HEK293T (cell line): ENCODE results near the gene RBMS1.

Experiments
- CTCF ChIA-PET: fragments of 350-600 bp; formaldehyde crosslinking; extraction: SDS; loops from one replicate; lab custom pipeline; 2021; ENCODE audit warnings: antibody characterized with exemption, inconsistent platforms; lab: Yijun Ruan, JAX
- POLR2A ChIA-PET: fragments of 350-600 bp; formaldehyde crosslinking; extraction: SDS; loops from one replicate; lab custom pipeline; 2020; ENCODE audit warnings: antibody characterized with exemption, inconsistent platforms; lab: Yijun Ruan, JAX
- DNase-seq: peaks from one replicate; pipeline ENCODE4 v3.0.0; 2012; ENCODE audit warnings: mixed read lengths; ENCODE audit errors: extremely low spot score
- ARNT ChIP-seq: fragments of 450-650 bp; IDR thresholded peaks from 2 replicates; pipeline ENCODE4 v1.6.1; 2017; ENCODE audit warnings: mild to moderate bottlenecking
- BHLHE40 ChIP-seq: fragments of 450-650 bp; IDR thresholded peaks from 2 replicates; pipeline ENCODE4 v1.6.1; 2016; ENCODE audit warnings: mild to moderate bottlenecking, moderate library complexity, borderline replicate concordance
- CTBP1 ChIP-seq: fragments of 450-650 bp; IDR thresholded peaks from 2 replicates; pipeline ENCODE4 v1.6.1; 2016; ENCODE audit warnings: borderline replicate concordance
- ELF4 ChIP-seq: fragments of 450-650 bp; IDR thresholded peaks from 2 replicates; pipeline ENCODE4 v1.6.1; 2017; ENCODE audit warnings: antibody characterized with exemption
- FOXA1 ChIP-seq: fragments of 450-650 bp; IDR thresholded peaks from 2 replicates; pipeline ENCODE4 v1.6.1; 2016; ENCODE audit warnings: mild to moderate bottlenecking
- FOXK2 ChIP-seq: fragments of 450-650 bp; IDR thresholded peaks from 2 replicates; pipeline ENCODE4 v1.6.1; 2016; ENCODE audit warnings: mild to moderate bottlenecking
- FOXM1 ChIP-seq: fragments of 450-650 bp; IDR thresholded peaks from 2 replicates; pipeline ENCODE4 v1.6.1; 2017; ENCODE audit warnings: mild to moderate bottlenecking, borderline replicate concordance
- HDGF ChIP-seq: fragments of 450-650 bp; IDR thresholded peaks from 2 replicates; pipeline ENCODE4 v1.6.1; 2017; ENCODE audit warnings: antibody characterized with exemption, borderline replicate concordance
- L3MBTL2 ChIP-seq: fragments of 450-650 bp; conservative IDR thresholded peaks from 2 replicates; pipeline ENCODE4 v1.6.1; 2016; ENCODE audit warnings: mild to moderate bottlenecking
- LEF1 ChIP-seq: fragments of 450-650 bp; IDR thresholded peaks from 2 replicates; pipeline ENCODE4 v1.6.1; 2017; ENCODE audit warnings: mild to moderate bottlenecking, borderline replicate concordance
- NFRKB ChIP-seq: fragments of 450-650 bp; IDR thresholded peaks from 2 replicates; pipeline ENCODE4 v1.6.1; 2016; ENCODE audit warnings: mild to moderate bottlenecking, moderate library complexity
- SP1 ChIP-seq: fragments of 450-650 bp; IDR thresholded peaks from 2 replicates; pipeline ENCODE4 v1.6.1; 2017
- SUZ12 ChIP-seq: fragments of 450-650 bp; IDR thresholded peaks from 2 replicates; pipeline ENCODE4 v1.6.1; 2016; ENCODE audit warnings: mild to moderate bottlenecking
- TARDBP ChIP-seq: fragments of 450-650 bp; IDR thresholded peaks from 2 replicates; pipeline ENCODE4 v1.6.1; 2016
- ZNF384 ChIP-seq: fragments of 450-650 bp; IDR thresholded peaks from 2 replicates; pipeline ENCODE4 v1.6.1; 2016
- TF ChIP-seq, protein P1 (sequence below): fragments of 450-650 bp; IDR thresholded peaks from 2 replicates; pipeline ENCODE4 v1.6.1; 2016

The RBMS1 gene

DNA sequence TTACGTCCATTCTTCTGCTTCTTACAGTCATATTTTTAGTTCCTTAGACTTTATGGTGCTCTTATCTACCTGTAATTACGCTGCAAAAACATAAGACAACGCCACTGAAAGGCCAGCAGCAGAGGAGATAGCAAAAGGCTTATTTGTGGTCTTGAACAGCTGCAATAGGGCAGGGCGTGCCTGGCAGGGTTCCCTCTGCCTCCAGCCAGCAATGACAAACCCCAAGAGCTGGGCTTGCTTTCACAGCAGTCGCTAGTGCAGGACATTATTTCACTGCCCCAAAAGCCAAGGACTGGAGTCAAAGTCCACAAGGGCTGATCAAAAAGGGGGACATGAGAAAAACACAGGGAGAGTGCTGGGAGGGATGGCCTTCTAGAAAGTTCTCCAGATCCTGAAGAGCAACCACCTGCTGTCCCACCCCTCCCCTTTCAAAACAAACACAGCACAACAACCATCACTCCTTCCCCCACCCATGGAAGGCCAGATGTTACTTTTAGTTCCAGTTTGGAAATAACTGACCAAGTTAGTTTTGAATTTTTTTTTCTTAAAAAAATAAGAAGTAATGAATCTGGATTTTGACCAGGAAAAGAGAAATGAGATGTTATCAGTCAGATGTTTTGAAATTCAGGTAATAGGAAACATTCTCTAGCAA is 127.8 kb downstream of the RBMS1 start:
- DNase-seq = no peak
- no peak for TF ChIP-seq FOXK2
- no peak for TF ChIP-seq ZNF384
- TF ChIP-seq HDGF = no peak
- TF ChIP-seq, protein P1, sequence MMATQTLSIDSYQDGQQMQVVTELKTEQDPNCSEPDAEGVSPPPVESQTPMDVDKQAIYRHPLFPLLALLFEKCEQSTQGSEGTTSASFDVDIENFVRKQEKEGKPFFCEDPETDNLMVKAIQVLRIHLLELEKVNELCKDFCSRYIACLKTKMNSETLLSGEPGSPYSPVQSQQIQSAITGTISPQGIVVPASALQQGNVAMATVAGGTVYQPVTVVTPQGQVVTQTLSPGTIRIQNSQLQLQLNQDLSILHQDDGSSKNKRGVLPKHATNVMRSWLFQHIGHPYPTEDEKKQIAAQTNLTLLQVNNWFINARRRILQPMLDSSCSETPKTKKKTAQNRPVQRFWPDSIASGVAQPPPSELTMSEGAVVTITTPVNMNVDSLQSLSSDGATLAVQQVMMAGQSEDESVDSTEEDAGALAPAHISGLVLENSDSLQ = no peak
- no peak for TF ChIP-seq FOXM1
- no peak for TF ChIP-seq TARDBP
- TF ChIP-seq FOXA1 = no peak
- TF ChIP-seq SP1 = no peak
- TF ChIP-seq BHLHE40 = no peak
- TF ChIP-seq CTBP1 = no peak
- no peak for TF ChIP-seq LEF1
- no peak for TF ChIP-seq L3MBTL2
- no peak for TF ChIP-seq NFRKB
- TF ChIP-seq ARNT = no peak
- no peak for TF ChIP-seq SUZ12
- no peak for TF ChIP-seq ELF4
- ChIA-PET POLR2A (no interaction called here), CTCF (interaction anchor here (0.7 kb wide), 1 partner anchor 171 kb away, joined by 3 read pairs; no protein-coding TSS in a partner anchor)

DNA sequence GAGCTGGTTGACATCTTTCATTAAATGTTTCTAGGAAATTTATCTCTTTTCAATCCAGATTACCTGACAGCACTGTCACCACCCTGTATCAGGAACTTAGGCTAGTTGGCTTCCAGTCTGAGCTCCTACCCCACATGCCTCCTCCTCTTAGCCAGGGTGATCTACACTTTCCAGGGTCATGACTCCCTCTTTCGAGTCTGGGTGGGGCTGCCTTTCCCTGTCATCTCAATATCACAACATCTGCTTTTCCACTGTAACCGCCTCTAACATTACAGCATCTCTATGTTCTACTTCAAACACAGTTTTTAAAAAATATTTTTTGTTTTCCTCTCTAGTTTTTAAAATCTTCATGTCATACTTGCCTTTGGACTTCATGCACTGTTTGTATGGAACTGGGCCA is 129.2 kb downstream of the RBMS1 start:
- no peak for DNase-seq
- ChIA-PET CTCF (no interaction called here), POLR2A (no interaction called here)
- TF ChIP-seq L3MBTL2 = no peak
- no peak for TF ChIP-seq FOXK2
- no peak for TF ChIP-seq HDGF
- TF ChIP-seq SP1 = no peak
- no peak for TF ChIP-seq LEF1
- no peak for TF ChIP-seq ZNF384
- TF ChIP-seq CTBP1 = no peak
- TF ChIP-seq ELF4 = no peak
- no peak for TF ChIP-seq BHLHE40
- TF ChIP-seq, protein P1 = no peak
- no peak for TF ChIP-seq FOXM1
- no peak for TF ChIP-seq ARNT

DNA sequence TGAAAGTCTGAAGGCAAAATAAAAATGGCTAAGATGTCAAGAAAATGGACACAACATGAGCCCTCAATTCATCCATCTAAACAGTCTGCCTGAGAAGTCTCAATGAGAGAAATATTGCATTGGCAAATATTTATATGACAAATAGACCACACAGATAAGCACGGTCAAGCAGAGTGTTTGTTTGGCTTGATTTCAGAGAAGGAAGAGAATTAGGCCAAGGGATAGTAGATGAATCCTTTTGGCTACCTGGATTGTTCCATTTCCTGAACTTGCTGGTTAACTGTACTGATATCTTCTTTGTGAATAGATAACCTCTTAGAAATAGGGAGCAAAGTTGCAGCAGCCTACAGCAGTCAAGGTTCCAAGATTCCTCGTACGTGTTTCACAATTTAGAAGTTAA is 129.6 kb downstream of the RBMS1 start:
- DNase-seq = no peak
- TF ChIP-seq ELF4 = no peak
- TF ChIP-seq SP1 = no peak
- no peak for TF ChIP-seq ZNF384
- TF ChIP-seq HDGF = no peak
- no peak for TF ChIP-seq SUZ12
- no peak for TF ChIP-seq L3MBTL2
- TF ChIP-seq TARDBP = no peak
- no peak for TF ChIP-seq FOXM1
- TF ChIP-seq CTBP1 = no peak
- TF ChIP-seq ARNT = no peak
- POLR2A ChIA-PET = no interaction called here
- CTCF ChIA-PET = no interaction called here

DNA sequence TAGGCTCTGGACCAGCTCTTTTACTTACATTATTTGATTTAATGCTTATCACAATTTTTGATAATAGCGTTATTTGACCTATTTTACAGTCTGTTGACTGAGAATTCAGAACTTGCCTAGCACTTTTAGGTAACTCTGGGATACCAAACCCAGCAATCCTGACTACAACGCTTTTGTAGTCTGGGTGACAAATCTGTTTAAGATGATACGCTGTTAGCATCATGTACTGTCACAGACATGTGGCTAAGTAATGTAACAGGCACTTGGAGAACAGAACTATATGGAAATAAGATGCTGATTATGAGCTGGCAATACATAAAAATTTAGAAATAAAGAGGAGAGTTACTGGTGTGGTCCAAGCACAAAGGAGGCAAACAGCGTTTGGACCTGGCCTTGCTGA is 130.6 kb downstream of the RBMS1 start:
- no peak for DNase-seq
- CTCF ChIA-PET = interaction anchor here (0.5 to 0.6 kb wide), 2 partner anchors 40 to 1171 kb away, joined by 3 read pairs; no protein-coding TSS in a partner anchor
- POLR2A ChIA-PET = no interaction called here
- no peak for TF ChIP-seq NFRKB
- TF ChIP-seq ZNF384 = no peak
- TF ChIP-seq TARDBP = no peak
- no peak for TF ChIP-seq HDGF
- no peak for TF ChIP-seq LEF1
- no peak for TF ChIP-seq ARNT
- no peak for TF ChIP-seq L3MBTL2
- TF ChIP-seq SP1 = no peak
- TF ChIP-seq FOXM1 = no peak
- no peak for TF ChIP-seq SUZ12
- no peak for TF ChIP-seq CTBP1
- TF ChIP-seq, protein P1 = no peak
- TF ChIP-seq FOXA1 = no peak
- no peak for TF ChIP-seq FOXK2
- TF ChIP-seq ELF4 = no peak
- TF ChIP-seq BHLHE40 = no peak

DNA sequence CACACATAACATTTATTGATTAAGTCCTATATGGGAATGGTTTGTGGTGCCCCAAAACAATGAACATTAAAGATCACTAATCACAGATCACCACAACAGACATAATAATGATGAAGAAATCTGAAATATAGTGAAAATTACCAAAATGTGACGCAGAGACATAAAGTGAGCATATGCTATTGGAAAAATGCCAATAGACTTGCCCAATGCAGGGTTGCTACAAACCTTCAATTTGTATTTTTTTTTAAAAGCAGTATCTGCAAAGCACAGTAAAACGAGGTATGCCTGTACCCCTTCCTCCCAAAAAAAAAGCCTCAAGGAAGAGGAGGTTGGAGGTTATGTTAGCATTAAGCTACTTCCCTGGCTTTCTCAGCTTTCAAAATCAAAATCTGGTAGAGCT is 131.1 kb downstream of the RBMS1 start:
- TF ChIP-seq NFRKB = no peak
- TF ChIP-seq CTBP1 = no peak
- no peak for TF ChIP-seq L3MBTL2
- no peak for TF ChIP-seq ELF4
- TF ChIP-seq, protein P1 = no peak
- no peak for TF ChIP-seq ZNF384
- TF ChIP-seq FOXM1 = no peak
- TF ChIP-seq TARDBP = no peak
- TF ChIP-seq BHLHE40 = no peak
- no peak for TF ChIP-seq LEF1
- TF ChIP-seq FOXK2 = no peak
- TF ChIP-seq SP1 = no peak
- ChIA-PET CTCF (interaction anchor here (0.5 to 0.6 kb wide), 2 partner anchors 40 to 1170 kb away, joined by 3 read pairs; no protein-coding TSS in a partner anchor), POLR2A (no interaction called here)
- no peak for DNase-seq

DNA sequence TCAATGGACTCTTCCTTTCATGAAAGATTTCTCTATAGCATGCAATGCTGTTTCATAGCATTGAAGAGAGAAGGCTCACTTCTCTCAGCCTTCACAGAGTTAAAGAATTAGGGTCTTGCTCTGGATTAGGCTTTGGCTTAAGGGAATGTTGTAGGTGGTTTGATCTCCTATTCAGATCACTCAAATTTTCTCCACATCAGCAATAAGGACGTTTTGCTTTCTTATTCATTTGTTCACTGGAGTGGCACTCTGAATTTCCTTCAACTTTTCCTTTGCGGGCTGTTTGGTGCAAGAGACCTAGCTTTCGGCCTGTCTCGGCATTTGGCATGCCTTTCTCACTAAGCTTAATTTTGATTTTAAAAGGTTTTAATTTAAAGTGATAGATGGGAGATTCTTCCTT is 131.6 kb downstream of the RBMS1 start:
- POLR2A ChIA-PET = no interaction called here
- TF ChIP-seq ARNT (no peak), TARDBP (no peak), L3MBTL2 (no peak), FOXM1 (no peak), SUZ12 (no peak), ZNF384 (no peak), ELF4 (no peak), NFRKB (no peak), FOXA1 (no peak), LEF1 (no peak), FOXK2 (no peak), HDGF (no peak), CTBP1 (no peak)
- TF ChIP-seq, protein P1 = no peak
- CTCF ChIA-PET = no interaction called here
- DNase-seq = no peak
